Brain microvascular endothelial cell (primary cell): ENCODE results near the gene HCN4.

Experiments used
- DNase-seq: peaks from one replicate; pipeline ENCODE4 v3.0.0-alpha.2; 2020
- H3K27ac ChIP-seq: fragments of 250-450 bp; sonication (Bioruptor Pico); 2 replicates; pipeline ENCODE4 v1.5.1; 2020; ENCODE audit warnings: mild to moderate bottlenecking, moderate library complexity
- H3K27me3 ChIP-seq: fragments of 250-450 bp; sonication (Bioruptor Pico); replicated peaks from 2 replicates; pipeline ENCODE4 v1.5.1; 2020; ENCODE audit warnings: mild to moderate bottlenecking
- H3K36me3 ChIP-seq: fragments of 250-450 bp; sonication (Bioruptor Pico); replicated peaks from 2 replicates; pipeline ENCODE4 v1.5.1; 2020; ENCODE audit warnings: mild to moderate bottlenecking
- H3K4me3 ChIP-seq: 2 replicates; pipeline ENCODE4 v1.5.1; 2011; ENCODE audit warnings: low read depth, mild to moderate bottlenecking, control low read depth, low read length, moderate library complexity
- in situ Hi-C: cut with HindIII; loops from 2 replicates; pipeline ENCODE4 v1.10.0; 2017; ENCODE audit warnings: low sequenced_read_pairs, low pct_ligation_motif_present
- TF ChIP-seq, protein P1 (sequence below): IDR thresholded peaks from 2 replicates; pipeline ENCODE4 v1.5.1; 2011; ENCODE audit warnings: low read depth, mild to moderate bottlenecking, moderate library complexity, low read length, control low read depth, inconsistent platforms; ENCODE audit errors: missing control alignments

Gene HCN4

GRCh38 chr15:73341886-73342600 is 26.7 kb downstream of the HCN4 start:
- Histone ChIP-seq H3K36me3 (no peaks in the 10 kb centered on the region), H3K27me3 (no peaks in the 10 kb centered on the region), H3K4me3 (no peak overlapping the region), H3K27ac (no peak overlapping the region)
- in situ Hi-C loops: no loop called here
- TF ChIP-seq, protein P1, sequence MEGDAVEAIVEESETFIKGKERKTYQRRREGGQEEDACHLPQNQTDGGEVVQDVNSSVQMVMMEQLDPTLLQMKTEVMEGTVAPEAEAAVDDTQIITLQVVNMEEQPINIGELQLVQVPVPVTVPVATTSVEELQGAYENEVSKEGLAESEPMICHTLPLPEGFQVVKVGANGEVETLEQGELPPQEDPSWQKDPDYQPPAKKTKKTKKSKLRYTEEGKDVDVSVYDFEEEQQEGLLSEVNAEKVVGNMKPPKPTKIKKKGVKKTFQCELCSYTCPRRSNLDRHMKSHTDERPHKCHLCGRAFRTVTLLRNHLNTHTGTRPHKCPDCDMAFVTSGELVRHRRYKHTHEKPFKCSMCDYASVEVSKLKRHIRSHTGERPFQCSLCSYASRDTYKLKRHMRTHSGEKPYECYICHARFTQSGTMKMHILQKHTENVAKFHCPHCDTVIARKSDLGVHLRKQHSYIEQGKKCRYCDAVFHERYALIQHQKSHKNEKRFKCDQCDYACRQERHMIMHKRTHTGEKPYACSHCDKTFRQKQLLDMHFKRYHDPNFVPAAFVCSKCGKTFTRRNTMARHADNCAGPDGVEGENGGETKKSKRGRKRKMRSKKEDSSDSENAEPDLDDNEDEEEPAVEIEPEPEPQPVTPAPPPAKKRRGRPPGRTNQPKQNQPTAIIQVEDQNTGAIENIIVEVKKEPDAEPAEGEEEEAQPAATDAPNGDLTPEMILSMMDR: no peak
- DNase-seq: no peak

- H3K27me3 ChIP-seq: no peaks in the 10 kb centered on the region
- H3K27ac ChIP-seq: no peak overlapping the region
- H3K4me3 ChIP-seq: no peak overlapping the region
- TF ChIP-seq, protein P1: no peak
- no peaks in the 10 kb centered on the region for H3K36me3 ChIP-seq
- in situ Hi-C loops: no loop called here
- no peak for DNase-seq
These were observed 28.1 kb downstream of the HCN4 start for GRCh38 chr15:73340502-73341192.

- H3K4me3 ChIP-seq: no peak overlapping the region
- DNase-seq: no peak
- no peaks in the 10 kb centered on the region for H3K36me3 ChIP-seq
- in situ Hi-C loops: no loop called here
- H3K27me3 ChIP-seq: no peaks in the 10 kb centered on the region
- TF ChIP-seq, protein P1: no peak
- no peak overlapping the region for H3K27ac ChIP-seq
These were observed 30.0 kb downstream of the HCN4 start for GRCh38 chr15:73338606-73339374.

- no peak overlapping the region for H3K4me3 ChIP-seq
- H3K27me3 ChIP-seq: no peaks in the 10 kb centered on the region
- in situ Hi-C loops: no loop called here
- no peak overlapping the region for H3K27ac ChIP-seq
- DNase-seq: no peak
- no peaks in the 10 kb centered on the region for H3K36me3 ChIP-seq
- TF ChIP-seq, protein P1: no peak
These were observed 30.7 kb downstream of the HCN4 start for GRCh38 chr15:73338058-73338457.

DNA sequence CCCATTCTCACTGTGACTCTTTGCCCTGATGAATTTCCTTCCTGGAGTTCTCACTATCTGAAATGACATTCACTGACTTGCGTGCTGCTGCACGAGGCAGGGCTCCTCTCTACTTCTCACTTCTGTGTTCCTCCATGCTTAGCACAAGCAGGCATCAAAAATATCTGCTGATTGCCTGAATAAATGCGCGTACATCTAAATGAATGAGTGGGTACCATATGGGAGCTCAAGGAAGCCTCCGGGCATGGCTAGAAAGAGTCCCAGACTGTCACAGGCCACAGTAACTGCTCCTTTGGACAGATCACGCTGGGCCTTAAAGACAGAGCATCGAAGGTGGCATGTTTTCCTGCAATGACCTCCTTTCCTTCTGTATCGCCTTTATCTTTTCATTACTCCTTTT is 31.6 kb downstream of the HCN4 start:
- H3K27me3 ChIP-seq: no peaks in the 10 kb centered on the region
- no peak overlapping the region for H3K4me3 ChIP-seq
- DNase-seq: no peak
- H3K36me3 ChIP-seq: no peaks in the 10 kb centered on the region
- in situ Hi-C loops: no loop called here
- TF ChIP-seq, protein P1: no peak
- H3K27ac ChIP-seq: no peak overlapping the region
